GM19025 (cell line): ENCODE data around the gene SNX30.

Experiments
- ATAC-seq: cut with Tn5 transposase; IDR thresholded peaks from one replicate; pipeline ENCODE4 v1.9.1; 2021; ENCODE audit warnings: mild to moderate bottlenecking, low read depth, moderate library complexity; ENCODE audit not compliant: unreplicated experiment

The SNX30 gene

GRCh38 chr9:112852741-112853504 is 102.4 kb downstream of the SNX30 start:
- no peak for ATAC-seq

- no peak for ATAC-seq
These were observed 103.5 kb downstream of the SNX30 start for GRCh38 chr9:112853882-112854585.

GRCh38 chr9:112854657-112855056 is 104.1 kb downstream of the SNX30 start:
- ATAC-seq, result no peak

- no peak for ATAC-seq
These were observed 105.6 kb downstream of the SNX30 start for GRCh38 chr9:112856200-112856599.

- no peak for ATAC-seq
These were observed 106.3 kb downstream of the SNX30 start for GRCh38 chr9:112856843-112857242.

- ATAC-seq, result no peak
These were observed 107.4 kb downstream of the SNX30 start for GRCh38 chr9:112858005-112858404.

- peak; percentile 53 for ATAC-seq
These were observed 108.1 kb downstream of the SNX30 start for GRCh38 chr9:112858625-112859147.

GRCh38 chr9:112860451-112860850 is 109.9 kb downstream of the SNX30 start:
- no peak for ATAC-seq

GRCh38 chr9:112861155-112861554 is 110.6 kb downstream of the SNX30 start:
- no peak for ATAC-seq

GRCh38 chr9:112861638-112862555 is 111.3 kb downstream of the SNX30 start:
- ATAC-seq, result no peak

GRCh38 chr9:112863214-112863613 is 112.7 kb downstream of the SNX30 start:
- ATAC-seq, result no peak

- ATAC-seq, result no peak
These were observed 113.2 kb downstream of the SNX30 start for GRCh38 chr9:112863746-112864145.

GRCh38 chr9:112864403-112864802 is 113.8 kb downstream of the SNX30 start:
- ATAC-seq, result no peak

GRCh38 chr9:112864982-112865381 is 114.4 kb downstream of the SNX30 start:
- ATAC-seq, result no peak

- ATAC-seq, result no peak
These were observed 116.2 kb downstream of the SNX30 start for GRCh38 chr9:112866662-112867274.

- ATAC-seq, result no peak
These were observed 116.9 kb downstream of the SNX30 start for GRCh38 chr9:112867275-112867991.

GRCh38 chr9:112868461-112868860 is 117.9 kb downstream of the SNX30 start:
- ATAC-seq, result no peak

- ATAC-seq, result no peak
These were observed 118.5 kb downstream of the SNX30 start for GRCh38 chr9:112869041-112869529.

GRCh38 chr9:112869917-112870316 is 119.4 kb downstream of the SNX30 start:
- ATAC-seq, result no peak
